ENCODE measurements around the gene PNPLA7. TPM values are rescaled to one million over a fixed set of nuclear protein-coding genes. Genes with fewer than 3 reads are reported as not detected.

PNPLA7 gene
- total and polyA plus RNA-seq, 2 of the 8 experiments (the other 6 are each of a cell fraction or from before 2014, with no cell fraction given): 0.35 to 0.47 TPM

GRCh38 chr9:137441289-137441934, 108.8 kb downstream of the PNPLA7 start, which contains the start of gene ENTPD8 (continued):
- no peak for TF ChIP-seq CHD7 (IDR thresholded peaks at IDR 0.05; ENCODE audit: insufficient replicate concordance, low read length)
- no peak for TF ChIP-seq POLR2A (IDR thresholded peaks at IDR 0.05; ENCODE audit: control extremely low read depth in 1 of 2, low read depth in 2 of 2, low read length in 2 of 2)
- no peak for TF ChIP-seq BRCA1 (IDR thresholded peaks at IDR 0.05; ENCODE audit: low read depth, low read length)
- TF ChIP-seq SIX5 (IDR thresholded peaks at IDR 0.05; ENCODE audit: low read depth, low read length): no peak
- no peak for TF ChIP-seq CTBP2 (IDR thresholded peaks at IDR 0.05; ENCODE audit: borderline replicate concordance, insufficient read depth, insufficient read length, low read length)
- peak; percentile 16; the same call in 1 of the 2 replicates for TF ChIP-seq MAX (IDR thresholded peaks at IDR 0.05)
- TF ChIP-seq TCF12 (IDR thresholded peaks at IDR 0.05; ENCODE audit: low read depth, low read length): peak; percentile 71; the same call in 1 of the 2 replicates
- no peak for TF ChIP-seq TAF7 (optimal IDR thresholded peaks at IDR 0.05; ENCODE audit: borderline replicate concordance, low read depth, low read length)

Measured in H1 (cell line).